ENCODE data around the gene TBC1D9. TPM values are rescaled to one million over a fixed set of nuclear protein-coding genes. Genes with fewer than 3 reads are reported as not detected.

Gene TBC1D9
- total RNA-seq, 1 experiment from 2014 or later: 21.7 TPM

GRCh38 chr4:140595065-140595464, 161.1 kb downstream of the TBC1D9 start:
- POLR2A ChIA-PET: no interaction called here
- intact Hi-C loops (cut with micrococcal nuclease; ENCODE audit: unreplicated experiment) (no loop called here), in situ Hi-C loops (cut with HindIII; ENCODE audit: low pct_unique_long_range_greater_than_20kb, low sequenced_read_pairs) (no loop called here)
- no peak overlapping the region for H3K27ac ChIP-seq (ENCODE audit: low read length)
- H3K4me1 ChIP-seq (ENCODE audit: control insufficient read depth, insufficient read depth, low read length): no peaks in the 10 kb centered on the region
- H3K4me3 ChIP-seq (ENCODE audit: low read depth in 2 of 2, low read length in 2 of 2): no peak overlapping the region
- H3K27me3 ChIP-seq (ENCODE audit: control insufficient read depth, insufficient read depth, low read length): 0 out of 2 replicates have a peak, but pooled peaks cover 2% of the 10 kb centered on the region
- H3K36me3 ChIP-seq (ENCODE audit: control insufficient read depth, insufficient read depth, low read length): no peaks in the 10 kb centered on the region
- ATAC-seq (no peak), DNase-seq (ENCODE audit: low read depth, low spot score) (no peak)
- BruUV-seq (replicated peaks): no TSS peak
- CTCF ChIA-PET: no interaction called here
- TF ChIP-seq CTCF (IDR thresholded peaks at IDR 0.05) (peak; percentile 30), POLR2AphosphoS5 (IDR thresholded peaks at IDR 0.05; ENCODE audit: low read depth, low read length) (no peak)
- H3K9me3 ChIP-seq (ENCODE audit: control insufficient read depth, insufficient read depth, low read depth, low read length): no peaks in the 10 kb centered on the region

- Histone ChIP-seq H3K9me3 (ENCODE audit: control insufficient read depth, insufficient read depth, low read depth, low read length) (no peaks in the 10 kb centered on the region), H3K36me3 (ENCODE audit: control insufficient read depth, insufficient read depth, low read length) (no peaks in the 10 kb centered on the region), H3K27me3 (ENCODE audit: control insufficient read depth, insufficient read depth, low read length) (peaks cover 3% of the 10 kb centered on the region), H3K4me1 (ENCODE audit: control insufficient read depth, insufficient read depth, low read length) (no peaks in the 10 kb centered on the region), H3K27ac (ENCODE audit: low read length) (no peak overlapping the region), H3K4me3 (ENCODE audit: low read depth in 2 of 2, low read length in 2 of 2) (no peak overlapping the region)
- POLR2A ChIA-PET: no interaction called here
- in situ Hi-C loops (cut with HindIII; ENCODE audit: low pct_unique_long_range_greater_than_20kb, low sequenced_read_pairs): no loop called here
- TF ChIP-seq POLR2AphosphoS5 (IDR thresholded peaks at IDR 0.05; ENCODE audit: low read depth, low read length): no peak
- no peak for TF ChIP-seq SIN3A (IDR thresholded peaks at IDR 0.05; ENCODE audit: borderline replicate concordance, insufficient read depth, low read depth, low read length)
- TF ChIP-seq REST (IDR thresholded peaks at IDR 0.05; ENCODE audit: insufficient read depth in 1 of 2, low read depth in 2 of 2, low read length in 1 of 2): no peak
- no peak for TF ChIP-seq CTCF (IDR thresholded peaks at IDR 0.05)
- TF ChIP-seq TCF7L2 (IDR thresholded peaks at IDR 0.05; ENCODE audit: low read depth, low read length): no peak
- DNase-seq (ENCODE audit: low read depth, low spot score) (no peak), ATAC-seq (no peak)
- intact Hi-C loops (cut with micrococcal nuclease; ENCODE audit: unreplicated experiment): no loop called here
- CTCF ChIA-PET: no interaction called here
- BruUV-seq (replicated peaks): no TSS peak
Observed at GRCh38 chr4:140584439-140584838, 171.7 kb downstream of the TBC1D9 start.

GRCh38 chr4:140581078-140581477, 175.1 kb downstream of the TBC1D9 start:
- ChIA-PET CTCF (no interaction called here), POLR2A (no interaction called here)
- TF ChIP-seq CTCF (IDR thresholded peaks at IDR 0.05): no peak
- TF ChIP-seq TCF7L2 (IDR thresholded peaks at IDR 0.05; ENCODE audit: low read depth, low read length): no peak
- TF ChIP-seq REST (IDR thresholded peaks at IDR 0.05; ENCODE audit: insufficient read depth in 1 of 2, low read depth in 2 of 2, low read length in 1 of 2): no peak
- no peak for TF ChIP-seq POLR2AphosphoS5 (IDR thresholded peaks at IDR 0.05; ENCODE audit: low read depth, low read length)
- TF ChIP-seq SIN3A (IDR thresholded peaks at IDR 0.05; ENCODE audit: borderline replicate concordance, insufficient read depth, low read depth, low read length): no peak
- Histone ChIP-seq H3K27ac (ENCODE audit: low read length) (no peak overlapping the region), H3K36me3 (ENCODE audit: control insufficient read depth, insufficient read depth, low read length) (no peaks in the 10 kb centered on the region), H3K4me3 (ENCODE audit: low read depth in 2 of 2, low read length in 2 of 2) (no peak overlapping the region), H3K4me1 (ENCODE audit: control insufficient read depth, insufficient read depth, low read length) (no peaks in the 10 kb centered on the region; the same call in 1 of the 2 replicates), H3K27me3 (ENCODE audit: control insufficient read depth, insufficient read depth, low read length) (peaks cover 11% of the 10 kb centered on the region), H3K9me3 (ENCODE audit: control insufficient read depth, insufficient read depth, low read depth, low read length) (no peaks in the 10 kb centered on the region)
- no peak for ATAC-seq
- intact Hi-C loops (cut with micrococcal nuclease; ENCODE audit: unreplicated experiment) (no loop called here), in situ Hi-C loops (cut with HindIII; ENCODE audit: low pct_unique_long_range_greater_than_20kb, low sequenced_read_pairs) (no loop called here)
- DNase-seq (ENCODE audit: low read depth, low spot score): no peak
- BruUV-seq (replicated peaks): no TSS peak
